GM19397 (cell line): ENCODE measurements around the gene KRTAP4-9.
"Not testable (repeated sequence)": the region's sequence is repeated elsewhere in the genome, so short reads cannot be mapped to it uniquely, and the experiment has no call there.

Experiments used
- ATAC-seq: cut with Tn5 transposase; IDR thresholded peaks from one replicate; pipeline ENCODE4 v1.9.1; 2021; ENCODE audit warnings: mild to moderate bottlenecking, moderate library complexity; ENCODE audit not compliant: unreplicated experiment

KRTAP4-9 gene

GRCh38 chr17:41126412-41126811 lies 21.2 kb downstream of the KRTAP4-9 start:
- no peak for ATAC-seq

GRCh38 chr17:41127371-41127770 lies 22.2 kb downstream of the KRTAP4-9 start:
- no peak for ATAC-seq

GRCh38 chr17:41131979-41132378 lies 26.8 kb downstream of the KRTAP4-9 start:
- ATAC-seq = no peak

- ATAC-seq = no peak
Measured at GRCh38 chr17:41133880-41134735, 28.9 kb downstream of the KRTAP4-9 start.

- not testable (repeated sequence) for ATAC-seq
Measured at GRCh38 chr17:41139865-41140264, 34.7 kb downstream of the KRTAP4-9 start.

- no peak for ATAC-seq
Measured at GRCh38 chr17:41140360-41141131, 35.4 kb downstream of the KRTAP4-9 start, which contains the start of gene KRTAP4-6. KRTAP4-6 (minus strand) TSS chr17:41140544; CDS start chr17:41140487, 57 bp downstream.

- ATAC-seq = no peak
Measured at GRCh38 chr17:41141361-41141760, 36.2 kb downstream of the KRTAP4-9 start.

GRCh38 chr17:41144846-41145245 lies 39.7 kb downstream of the KRTAP4-9 start:
- ATAC-seq = no peak

- ATAC-seq = no peak
Measured at GRCh38 chr17:41145261-41145660, 40.1 kb downstream of the KRTAP4-9 start.

- ATAC-seq = no peak
Measured at GRCh38 chr17:41147531-41148204, 42.5 kb downstream of the KRTAP4-9 start.

- ATAC-seq = not testable (repeated sequence)
Measured at GRCh38 chr17:41148971-41149651, 43.9 kb downstream of the KRTAP4-9 start.

- no peak for ATAC-seq
Measured at GRCh38 chr17:41149652-41149985, 44.4 kb downstream of the KRTAP4-9 start, which contains the start of gene KRTAP4-5. KRTAP4-5 (minus strand) TSS chr17:41149825; CDS start chr17:41149767, 58 bp downstream.

- ATAC-seq = no peak
Measured at GRCh38 chr17:41150026-41150425, 44.8 kb downstream of the KRTAP4-9 start.

- ATAC-seq = no peak
Measured at GRCh38 chr17:41151525-41151924, 46.3 kb downstream of the KRTAP4-9 start.

- no peak for ATAC-seq
Measured at GRCh38 chr17:41153856-41154255, 48.7 kb downstream of the KRTAP4-9 start.
